Effector memory CD4-positive, alpha-beta T cell (primary cell): ENCODE data around the gene ARID3A.

Source experiments
- DNase-seq, 3 donors: peaks; one replicate each; pipeline ENCODE4 v3.0.0-alpha.2; 2020
- H3K27ac ChIP-seq: 2 replicates; pipeline ENCODE4 v1.7.0; 2013; ENCODE audit warnings: mild to moderate bottlenecking, low read length, moderate library complexity; ENCODE audit not compliant: insufficient read depth, poor library complexity, severe bottlenecking
- H3K27me3 ChIP-seq: replicated peaks from 2 replicates; pipeline ENCODE4 v1.7.0; 2013; ENCODE audit warnings: mild to moderate bottlenecking, low read length; ENCODE audit not compliant: insufficient read depth, control insufficient read depth, poor library complexity, severe bottlenecking
- H3K36me3 ChIP-seq: 2 replicates; pipeline ENCODE4 v1.7.0; 2013; ENCODE audit warnings: mild to moderate bottlenecking, low read length, moderate library complexity; ENCODE audit not compliant: control insufficient read depth, insufficient read depth
- H3K4me1 ChIP-seq: 2 replicates; pipeline ENCODE4 v1.7.0; 2013; ENCODE audit warnings: low read length, mild to moderate bottlenecking; ENCODE audit not compliant: control insufficient read depth, insufficient read depth, poor library complexity, severe bottlenecking
- H3K4me3 ChIP-seq: 2 replicates; pipeline ENCODE4 v1.7.0; 2013; ENCODE audit warnings: low read length, low read depth, mild to moderate bottlenecking; ENCODE audit not compliant: insufficient read depth, poor library complexity, severe bottlenecking
- H3K9me3 ChIP-seq: 2 replicates; pipeline ENCODE4 v1.7.0; 2013; ENCODE audit warnings: mild to moderate bottlenecking, low read length, moderate library complexity; ENCODE audit not compliant: control insufficient read depth

The ARID3A gene

DNA sequence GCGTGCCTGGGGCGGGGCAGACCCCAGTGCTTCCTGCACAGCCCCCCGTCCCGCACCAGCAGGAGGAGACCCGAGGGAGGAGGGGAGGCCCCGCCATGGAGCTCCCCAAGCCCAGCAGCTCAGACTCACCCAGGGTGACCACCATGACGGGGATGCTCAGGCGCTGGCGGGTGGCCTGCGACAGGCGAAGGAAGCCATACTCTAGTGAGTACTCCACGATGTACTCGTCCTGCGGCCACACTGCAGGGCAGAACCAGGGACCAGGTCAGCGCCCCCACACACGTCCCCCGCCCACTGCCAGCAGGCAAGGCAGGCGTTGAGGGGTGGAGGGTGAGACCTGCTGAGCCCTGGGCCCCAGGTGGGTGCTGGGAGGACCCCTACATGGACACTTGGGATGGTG lies 86.5 kb downstream of the ARID3A start:
- peaks cover 18% of the 10 kb centered on the region for H3K4me1 ChIP-seq
- H3K36me3 ChIP-seq = peaks cover 57% of the 10 kb centered on the region
- H3K9me3 ChIP-seq = no peaks in the 10 kb centered on the region
- no peak for DNase-seq
- H3K27me3 ChIP-seq = no peaks in the 10 kb centered on the region
- H3K4me3 ChIP-seq = no peak overlapping the region
- H3K27ac ChIP-seq = no peak overlapping the region

DNA sequence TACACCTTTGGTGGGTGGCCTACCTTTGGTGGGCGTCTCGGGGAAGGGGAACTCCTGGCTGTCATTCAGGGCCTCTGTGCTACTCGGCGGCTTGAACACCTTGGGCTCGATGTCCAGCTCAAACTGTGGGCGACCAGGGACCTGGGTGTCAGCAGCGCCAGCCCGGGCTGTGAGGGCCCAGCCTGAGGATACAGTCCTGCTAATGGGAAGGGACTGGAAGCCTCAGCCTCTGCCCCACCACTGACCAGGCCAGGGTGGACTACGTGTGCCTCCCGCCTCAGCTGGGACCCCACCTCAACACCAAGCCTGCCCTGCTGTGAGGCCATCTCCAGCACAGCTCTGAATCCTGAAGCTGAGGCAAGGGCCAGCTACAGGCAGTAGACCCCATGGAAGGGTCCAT lies 87.4 kb downstream of the ARID3A start:
- H3K36me3 ChIP-seq = peaks cover 57% of the 10 kb centered on the region
- no peak overlapping the region for H3K4me3 ChIP-seq
- no peak for DNase-seq
- H3K4me1 ChIP-seq = peaks cover 27% of the 10 kb centered on the region
- no peak overlapping the region for H3K27ac ChIP-seq
- no peaks in the 10 kb centered on the region for H3K9me3 ChIP-seq
- H3K27me3 ChIP-seq = no peaks in the 10 kb centered on the region

DNA sequence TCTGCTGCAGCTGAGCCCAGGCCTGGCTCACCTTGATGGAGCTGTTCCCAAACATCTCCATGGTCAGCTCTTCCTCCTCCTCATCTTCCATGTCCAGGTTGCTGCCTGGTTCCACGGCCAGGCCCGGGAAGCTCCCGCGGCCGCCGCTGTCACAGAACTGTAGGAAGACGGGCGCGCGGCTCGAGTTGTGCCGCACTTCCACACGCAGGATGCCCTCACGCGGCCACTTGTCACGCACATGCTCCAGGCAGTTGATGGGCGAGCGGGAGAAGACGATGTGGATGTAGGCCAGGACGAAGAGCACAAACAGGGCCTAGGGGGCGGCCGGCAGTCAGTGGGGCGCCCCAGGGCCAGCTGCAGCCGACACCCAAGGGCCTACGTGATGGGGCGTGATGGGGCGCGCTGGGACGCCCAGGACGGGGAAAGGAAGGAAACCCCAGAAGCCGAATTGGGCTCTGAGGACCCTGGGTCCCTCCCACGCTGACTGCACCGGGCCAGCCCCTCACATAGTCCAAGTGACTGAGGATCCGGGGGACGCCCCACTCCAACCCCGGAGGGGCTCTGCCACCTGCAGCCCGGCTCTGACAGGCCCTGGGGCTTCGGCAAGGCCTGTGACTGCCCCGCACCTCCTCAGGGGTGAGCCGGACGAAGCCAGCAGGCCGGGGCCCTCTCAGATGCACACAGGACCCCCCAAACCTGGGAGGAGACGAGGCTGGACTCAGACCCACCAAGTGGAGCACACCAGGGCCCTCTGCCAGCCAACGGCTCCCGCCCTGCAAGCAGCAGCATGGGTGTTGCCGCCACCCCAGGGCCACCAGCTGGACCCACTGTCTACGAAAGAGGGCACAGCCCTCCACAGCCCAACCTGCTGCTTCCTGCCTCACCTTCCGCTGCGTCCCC lies 88.6 kb downstream of the ARID3A start:
- peaks cover 57% of the 10 kb centered on the region for H3K36me3 ChIP-seq
- H3K4me3 ChIP-seq = no peak overlapping the region
- H3K27ac ChIP-seq = no peak overlapping the region

DNA sequence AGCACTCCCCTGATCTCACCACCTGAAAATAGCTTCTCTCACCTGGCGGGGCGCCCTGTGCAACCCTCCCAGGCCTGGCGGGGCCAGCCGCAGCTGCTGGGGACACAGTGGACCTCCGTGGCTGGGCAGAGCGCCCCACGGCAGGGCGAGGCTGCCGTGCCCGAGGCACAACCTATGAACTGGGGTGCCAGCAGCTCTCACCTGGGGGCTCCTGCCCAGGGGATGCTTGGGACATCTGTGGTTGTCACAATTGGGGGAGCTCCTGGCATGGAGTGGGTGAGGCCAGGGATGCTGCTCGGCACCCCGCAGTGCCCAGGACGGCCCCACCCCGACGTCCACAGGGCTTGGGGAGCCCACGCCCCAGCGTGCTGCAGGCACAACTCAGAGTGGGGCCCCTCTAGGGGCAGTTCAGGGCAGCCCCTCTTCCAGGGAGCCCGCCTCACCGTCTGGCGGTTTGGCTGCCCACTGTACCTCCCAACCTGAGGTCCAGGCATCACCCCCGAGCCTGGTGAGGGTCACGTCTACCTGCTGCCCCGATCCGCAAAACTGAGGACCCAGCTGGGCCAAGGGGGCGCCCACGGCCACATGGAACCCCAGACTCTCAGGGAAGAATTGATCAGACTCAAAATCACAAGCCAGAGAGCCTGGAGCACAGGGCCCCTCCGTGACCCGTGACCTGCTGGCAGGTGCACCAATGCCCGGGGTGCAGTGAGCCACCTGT lies 89.4 kb downstream of the ARID3A start:
- H3K36me3 ChIP-seq = peaks cover 49% of the 10 kb centered on the region
- no peak overlapping the region for H3K27ac ChIP-seq
- no peak for DNase-seq
- no peak overlapping the region for H3K4me3 ChIP-seq
- H3K27me3 ChIP-seq = no peaks in the 10 kb centered on the region
- peaks cover 41% of the 10 kb centered on the region for H3K4me1 ChIP-seq
- H3K9me3 ChIP-seq = no peaks in the 10 kb centered on the region

More for the DNA sequence above, 88.6 kb downstream of the ARID3A start:
- DNase-seq = no peak
- H3K4me1 ChIP-seq = peaks cover 36% of the 10 kb centered on the region
- H3K9me3 ChIP-seq = no peaks in the 10 kb centered on the region
- no peaks in the 10 kb centered on the region for H3K27me3 ChIP-seq

DNA sequence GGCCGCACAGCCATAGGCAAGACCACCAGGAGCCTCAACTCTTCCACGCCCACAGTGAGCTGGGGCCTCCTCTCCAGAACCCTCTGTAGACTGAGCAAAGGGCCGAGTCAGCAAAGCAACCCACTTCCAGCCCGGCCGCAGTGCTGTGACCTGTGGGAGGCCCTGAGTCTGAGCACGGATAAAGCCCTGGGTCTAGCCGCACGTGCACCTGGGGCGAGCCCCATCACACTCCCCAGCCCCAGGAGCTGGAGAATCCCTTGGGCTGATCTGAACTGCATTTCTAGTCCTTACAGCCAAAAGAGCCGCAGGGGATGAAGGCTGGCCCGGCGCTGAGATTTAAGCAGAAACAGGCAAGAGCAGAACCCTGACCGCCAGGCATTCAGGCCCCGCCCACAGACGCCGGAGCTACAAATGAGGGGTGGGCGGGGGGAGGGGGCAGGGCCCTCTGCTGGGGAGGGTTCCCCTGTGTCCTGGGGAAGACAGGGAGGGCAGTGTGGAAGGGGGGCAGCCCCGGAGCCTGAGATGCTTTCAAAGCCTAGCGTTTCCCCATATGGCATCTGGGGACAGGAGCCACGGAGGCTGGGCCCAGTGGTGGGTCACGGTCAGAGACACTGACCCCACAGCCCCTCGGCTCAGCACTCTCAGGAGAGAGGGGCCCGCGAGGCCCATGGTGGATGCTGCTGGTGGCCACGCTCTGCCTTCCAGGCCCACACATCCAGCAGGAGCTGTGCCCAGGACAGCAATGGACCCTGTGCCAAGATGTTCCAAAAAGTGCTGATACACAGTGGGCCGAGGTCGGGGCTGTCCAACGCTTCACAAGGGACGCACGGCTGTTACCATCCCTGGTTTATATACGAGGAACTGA lies 90.2 kb downstream of the ARID3A start:
- Histone ChIP-seq H3K36me3 (peaks cover 41% of the 10 kb centered on the region), H3K9me3 (no peaks in the 10 kb centered on the region), H3K27me3 (no peaks in the 10 kb centered on the region), H3K4me1 (peaks cover 41% of the 10 kb centered on the region), H3K4me3 (no peak overlapping the region), H3K27ac (no peak overlapping the region)
- DNase-seq = no peak

DNA sequence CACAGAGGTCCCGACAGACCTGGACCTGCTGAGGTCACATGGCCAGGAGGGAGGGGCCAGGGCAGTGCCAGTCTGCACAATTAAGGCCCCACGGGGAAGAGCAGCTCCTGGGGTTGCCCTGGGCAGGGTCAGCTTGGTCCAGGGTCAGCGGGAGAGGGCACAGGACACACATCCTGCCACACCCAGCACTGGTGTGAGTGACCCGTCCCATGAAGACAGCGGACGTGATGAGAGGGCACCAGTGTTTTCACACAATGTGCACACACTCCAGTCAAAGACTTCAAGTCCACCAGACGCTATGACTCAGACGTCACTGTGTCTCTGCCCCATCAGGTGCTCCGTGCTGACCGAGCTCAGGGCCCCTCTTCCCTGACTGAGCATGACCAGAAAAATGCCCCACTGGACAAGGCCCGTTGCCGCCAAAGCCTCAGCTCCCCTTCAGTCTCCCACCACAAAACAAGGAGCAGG lies 90.8 kb downstream of the ARID3A start:
- Histone ChIP-seq H3K4me3 (no peak overlapping the region), H3K9me3 (no peaks in the 10 kb centered on the region), H3K36me3 (peaks cover 36% of the 10 kb centered on the region), H3K4me1 (peaks cover 41% of the 10 kb centered on the region), H3K27me3 (no peaks in the 10 kb centered on the region), H3K27ac (no peak overlapping the region)
- no peak for DNase-seq

DNA sequence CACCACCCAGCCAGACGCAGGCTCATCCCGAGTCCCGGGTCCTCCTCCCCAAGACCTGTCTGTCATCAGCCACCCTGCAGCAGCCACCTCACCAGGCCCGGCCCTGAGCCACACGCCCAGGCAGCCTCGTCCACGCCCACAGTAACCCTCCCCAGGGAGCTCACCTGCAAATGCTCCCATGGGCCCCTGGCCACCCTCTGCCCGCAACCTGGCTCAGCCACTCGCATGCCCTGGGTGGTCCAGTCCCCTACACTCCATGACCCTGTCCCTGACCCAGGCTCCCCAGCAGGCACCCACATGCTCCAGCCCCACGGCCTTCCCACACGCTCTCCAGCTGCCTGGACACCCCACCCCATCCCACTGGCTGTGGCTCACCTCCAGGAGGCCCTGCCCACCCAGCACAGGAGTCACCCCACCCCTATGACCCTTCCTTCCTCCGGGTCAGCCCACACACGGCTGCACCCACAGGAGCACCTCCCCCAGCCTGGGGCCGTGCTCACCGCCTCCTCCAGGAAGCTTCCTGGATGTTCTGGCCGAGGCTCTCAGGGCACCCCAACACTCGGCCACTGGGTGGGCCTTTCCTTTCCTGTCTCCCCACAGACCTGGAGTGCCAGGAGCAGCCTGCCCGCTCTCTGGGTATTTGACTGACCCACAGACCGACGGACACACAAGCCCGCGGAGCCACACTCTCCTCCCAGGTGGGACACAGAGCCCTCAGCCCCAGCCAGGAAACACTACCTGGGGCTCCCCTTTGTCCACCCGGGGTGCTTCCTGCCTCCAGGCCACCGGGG lies 91.5 kb downstream of the ARID3A start:
- Histone ChIP-seq H3K27me3 (no peaks in the 10 kb centered on the region), H3K4me1 (peaks cover 41% of the 10 kb centered on the region), H3K4me3 (no peak overlapping the region), H3K36me3 (peaks cover 29% of the 10 kb centered on the region), H3K27ac (peak overlapping the region; percentile 6), H3K9me3 (no peaks in the 10 kb centered on the region)
- DNase-seq = no peak

DNA sequence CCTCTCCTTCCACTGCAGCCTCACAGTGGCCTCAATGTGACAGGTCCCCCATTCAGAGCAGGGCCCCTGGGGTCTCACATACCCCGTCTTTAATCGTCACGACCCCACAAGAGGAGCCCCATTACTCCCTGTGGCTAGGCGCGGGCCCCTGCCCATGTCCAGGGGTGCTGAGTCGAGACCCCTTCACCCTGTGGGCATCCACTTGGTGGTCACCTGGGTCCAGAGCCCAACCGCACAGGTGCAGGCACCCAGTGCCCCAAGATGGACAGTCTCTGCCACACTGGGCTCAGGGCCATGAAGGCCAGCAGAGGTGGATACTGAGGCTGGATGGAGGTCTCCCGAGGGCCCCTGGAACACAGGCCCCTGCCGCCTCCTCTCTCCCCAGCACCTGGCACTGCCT lies 92.1 kb downstream of the ARID3A start:
- peaks cover 25% of the 10 kb centered on the region for H3K36me3 ChIP-seq
- DNase-seq = no peak
- no peaks in the 10 kb centered on the region for H3K27me3 ChIP-seq
- H3K4me3 ChIP-seq = no peak overlapping the region
- peaks cover 41% of the 10 kb centered on the region for H3K4me1 ChIP-seq
- H3K9me3 ChIP-seq = no peaks in the 10 kb centered on the region
- H3K27ac ChIP-seq = peak overlapping the region; percentile 6

DNA sequence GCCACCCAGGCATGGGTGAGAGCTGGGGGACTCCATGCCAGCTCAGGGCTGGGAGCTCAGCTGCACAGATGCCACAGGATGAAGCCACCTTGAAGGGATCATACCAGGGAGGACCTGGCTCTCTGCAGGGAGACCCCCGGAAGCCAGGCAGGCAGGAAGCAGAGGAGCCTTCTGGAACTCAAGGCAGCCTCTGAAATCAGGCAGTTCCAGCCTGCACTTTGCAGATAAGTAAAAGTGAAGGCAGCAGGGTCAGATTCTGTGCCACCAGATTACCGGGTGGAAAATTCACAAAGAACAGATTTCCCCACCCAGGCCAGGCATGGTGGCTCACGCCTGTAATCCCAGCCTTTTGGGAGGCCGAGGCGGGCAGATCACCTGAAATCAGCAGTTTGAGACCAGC lies 92.6 kb downstream of the ARID3A start:
- peaks cover 41% of the 10 kb centered on the region for H3K4me1 ChIP-seq
- H3K27ac ChIP-seq = no peak overlapping the region
- DNase-seq = no peak
- no peaks in the 10 kb centered on the region for H3K27me3 ChIP-seq
- H3K9me3 ChIP-seq = no peaks in the 10 kb centered on the region
- no peak overlapping the region for H3K4me3 ChIP-seq
- peaks cover 22% of the 10 kb centered on the region for H3K36me3 ChIP-seq
